IMR-90 (cell line): Measurements from ENCODE around the gene ZNF581. TPM values are rescaled to one million over a fixed set of nuclear protein-coding genes. Genes with fewer than 3 reads are reported as not detected.

Source experiments
- ATAC-seq: fragments of 200-7000 bp; cut with Tn5 transposase; 2 replicates; pipeline ENCODE4 v1.9.1; 2020; ENCODE audit warnings: low read depth, mild to moderate bottlenecking, moderate library complexity
- BruUV-seq: library from RNA; stranded (reverse); fragments of 400-500 nt; replicated peaks from 2 replicates; lab custom pipeline; 2021; lab: Mats Ljungman, UMichigan
- CTCF ChIA-PET: fragments of 300-600 bp; formaldehyde crosslinking; extraction: SDS; loops from one replicate; lab custom pipeline; 2021; ENCODE audit warnings: antibody characterized with exemption; lab: Yijun Ruan, JAX
- POLR2A ChIA-PET: fragments of 300-600 bp; sonication (Branson Sonifier 250); formaldehyde crosslinking; loops from one replicate; lab custom pipeline; 2022; ENCODE audit warnings: antibody characterized with exemption; ENCODE audit not compliant: unreplicated experiment; lab: Charles Lee
- DNase-seq: peaks from one replicate; pipeline ENCODE4 v3.0.0; 2013
- H2AFZ ChIP-seq: replicated peaks from 2 replicates; pipeline ENCODE3; 2013; ENCODE audit warnings: low read length, mild to moderate bottlenecking; ENCODE audit not compliant: poor library complexity
- H2AK5ac ChIP-seq: 2 replicates; pipeline ENCODE4 v1.6.1; 2013; ENCODE audit warnings: low read depth, low read length, inconsistent platforms
- H2AK9ac ChIP-seq: replicated peaks from 2 replicates; pipeline ENCODE3; 2013; ENCODE audit warnings: mild to moderate bottlenecking, low read depth, low read length, moderate library complexity; ENCODE audit not compliant: poor library complexity
- H2BK120ac ChIP-seq: 2 replicates; pipeline ENCODE4 v1.6.1; 2013; ENCODE audit warnings: low read depth, low read length, inconsistent platforms
- H2BK15ac ChIP-seq: 3 replicates; pipeline ENCODE4 v1.6.1; 2013; ENCODE audit warnings: low read depth, low read length, inconsistent platforms
- H2BK20ac ChIP-seq: 2 replicates; pipeline ENCODE4 v1.6.1; 2013; ENCODE audit warnings: low read depth, mild to moderate bottlenecking, inconsistent platforms, low read length, moderate library complexity
- H2BK5ac ChIP-seq: 2 replicates; pipeline ENCODE4 v1.6.1; 2013; ENCODE audit warnings: mild to moderate bottlenecking, low read depth, low read length, inconsistent platforms; ENCODE audit not compliant: poor library complexity, severe bottlenecking
- H3K14ac ChIP-seq: replicated peaks from 2 replicates; pipeline ENCODE4 v1.6.1; 2013; ENCODE audit warnings: low read depth, low read length, inconsistent platforms
- H3K18ac ChIP-seq: 2 replicates; pipeline ENCODE4 v1.6.1; 2013; ENCODE audit warnings: low read depth, low read length, control low read depth
- H3K23ac ChIP-seq: 2 replicates; pipeline ENCODE4 v1.6.1; 2013; ENCODE audit warnings: low read depth, low read length, inconsistent platforms
- H3K27ac ChIP-seq: 2 replicates; pipeline ENCODE4 v1.5.1; 2013; ENCODE audit warnings: mild to moderate bottlenecking, control low read depth, low read length; ENCODE audit not compliant: insufficient read depth
- H3K27me3 ChIP-seq: 2 replicates; pipeline ENCODE4 v1.6.1; 2013; ENCODE audit warnings: low read length; ENCODE audit not compliant: control insufficient read depth, insufficient read depth
- H3K36me3 ChIP-seq: 2 replicates; pipeline ENCODE4 v1.6.1; 2013; ENCODE audit warnings: low read length, mixed read lengths; ENCODE audit not compliant: control insufficient read depth, insufficient read depth
- H3K4ac ChIP-seq: 2 replicates; pipeline ENCODE4 v1.6.1; 2013; ENCODE audit warnings: low read depth, low read length, inconsistent platforms
- H3K4me1 ChIP-seq: 2 replicates; pipeline ENCODE4 v1.6.1; 2013; ENCODE audit warnings: low read length, mixed read lengths; ENCODE audit not compliant: control insufficient read depth, insufficient read depth
- H3K4me2 ChIP-seq: 2 replicates; pipeline ENCODE4 v1.6.1; 2013; ENCODE audit warnings: low read depth, mild to moderate bottlenecking, control low read depth, low read length, moderate library complexity
- H3K4me3 ChIP-seq: 2 replicates; pipeline ENCODE4 v1.5.1; 2013; ENCODE audit warnings: low read depth, mild to moderate bottlenecking, control low read depth, low read length, moderate library complexity; ENCODE audit not compliant: insufficient read depth
- H3K56ac ChIP-seq: 2 replicates; pipeline ENCODE4 v1.6.1; 2013; ENCODE audit warnings: low read length, inconsistent platforms; ENCODE audit not compliant: insufficient read depth; ENCODE audit errors: extremely low read depth
- H3K79me1 ChIP-seq, 2 experiments: 2 replicates each; pipeline ENCODE4 v1.6.1; 2013; ENCODE audit warnings: low read length in 2 of 2, inconsistent platforms in 1 of 2, low read depth in 1 of 2
- H3K9ac ChIP-seq: 2 replicates; pipeline ENCODE4 v1.6.1; 2013; ENCODE audit warnings: low read depth, low read length, control low read depth
- H3K9me1 ChIP-seq: 2 replicates; pipeline ENCODE4 v1.6.1; 2013; ENCODE audit warnings: low read length, inconsistent platforms; ENCODE audit not compliant: insufficient read depth
- H3K9me3 ChIP-seq: 2 replicates; pipeline ENCODE4 v1.6.1; 2013; ENCODE audit warnings: low read length; ENCODE audit not compliant: control insufficient read depth, insufficient read depth
- H4K20me1 ChIP-seq: 2 replicates; pipeline ENCODE4 v1.6.1; 2013; ENCODE audit warnings: low read length, inconsistent platforms; ENCODE audit not compliant: insufficient read depth
- H4K5ac ChIP-seq: 2 replicates; pipeline ENCODE4 v1.6.1; 2013; ENCODE audit warnings: mild to moderate bottlenecking, low read depth, low read length, control low read depth
- H4K8ac ChIP-seq, 2 experiments: 2 replicates each; pipeline ENCODE4 v1.6.1; 2013; ENCODE audit warnings: low read depth in 2 of 2, low read length in 2 of 2, control low read depth in 1 of 2, inconsistent platforms in 1 of 2
- H4K91ac ChIP-seq: 2 replicates; pipeline ENCODE4 v1.6.1; 2013; ENCODE audit warnings: low read depth, low read length, inconsistent platforms; ENCODE audit not compliant: insufficient read depth
- BHLHE40 ChIP-seq: fragments of 150-350 bp; IDR thresholded peaks from 2 replicates; pipeline ENCODE4 v1.6.1; 2016; ENCODE audit warnings: mild to moderate bottlenecking, low read depth, low read length
- CEBPB ChIP-seq: IDR thresholded peaks from 2 replicates; pipeline ENCODE4 v1.6.1; 2012; ENCODE audit warnings: low read depth, low read length, improper control_type of control experiment
- CHD1 ChIP-seq: IDR thresholded peaks from 2 replicates; pipeline ENCODE4 v1.6.1; 2012; ENCODE audit warnings: low read depth, low read length, improper control_type of control experiment
- CTCF ChIP-seq: conservative IDR thresholded peaks from 2 replicates; pipeline ENCODE4 v1.5.1; 2012; ENCODE audit warnings: mild to moderate bottlenecking, low read depth, low read length, improper control_type of control experiment
- ELK1 ChIP-seq: fragments of 150-350 bp; IDR thresholded peaks from 2 replicates; pipeline ENCODE4 v1.6.1; 2016; ENCODE audit warnings: low read depth, mild to moderate bottlenecking, low read length, moderate library complexity, borderline replicate concordance
- FOS ChIP-seq: fragments of 150-350 bp; IDR thresholded peaks from 2 replicates; pipeline ENCODE4 v1.6.1; 2016; ENCODE audit warnings: low read depth, low read length
- MAZ ChIP-seq: IDR thresholded peaks from 2 replicates; pipeline ENCODE4 v1.6.1; 2012; ENCODE audit warnings: low read depth, mild to moderate bottlenecking, low read length, improper control_type of control experiment, moderate library complexity, borderline replicate concordance
- MXI1 ChIP-seq: IDR thresholded peaks from 2 replicates; pipeline ENCODE4 v1.6.1; 2012; ENCODE audit warnings: low read depth, mild to moderate bottlenecking, low read length, moderate library complexity, borderline replicate concordance
- NFE2L2 ChIP-seq: fragments of 150-350 bp; IDR thresholded peaks from 2 replicates; pipeline ENCODE4 v1.6.1; 2016; ENCODE audit warnings: low read depth, mild to moderate bottlenecking, low read length
- RAD21 ChIP-seq: IDR thresholded peaks from 2 replicates; pipeline ENCODE4 v1.6.1; 2012; ENCODE audit warnings: low read length, improper control_type of control experiment
- RCOR1 ChIP-seq: IDR thresholded peaks from 2 replicates; pipeline ENCODE4 v1.6.1; 2012; ENCODE audit warnings: mild to moderate bottlenecking, low read length, improper control_type of control experiment; ENCODE audit not compliant: insufficient replicate concordance
- RFX5 ChIP-seq: IDR thresholded peaks from 2 replicates; pipeline ENCODE4 v1.8.0; 2012; ENCODE audit warnings: low read depth, mild to moderate bottlenecking, low read length, moderate library complexity
- WGBS, 2 experiments: methylation state at CpG; one replicate each; pipeline versions ENCODE4 v1.1.5 to v1.1.7; 2013; ENCODE audit warnings: missing lambda C conversion rate in 2 of 2; ENCODE audit not compliant: insufficient read length in 1 of 2; ENCODE audit errors: extremely low coverage in 2 of 2; 5-methylcytosine and 5-hydroxymethylcytosine counted together
- dilution Hi-C: fragments of 300-500 bp; cut with HindIII; formaldehyde crosslinking; loops from one replicate; pipeline ENCODE4 v1.14.3; 2018; ENCODE audit warnings: low sequenced_read_pairs; ENCODE audit not compliant: unreplicated experiment
- in situ Hi-C: fragments of 300-500 bp; cut with MboI; formaldehyde crosslinking; loops from 3 replicates; pipeline ENCODE4 v1.14.3; 2019; ENCODE audit warnings: low sequenced_read_pairs, inconsistent platforms, mixed read lengths
- intact Hi-C: fragments of 100-400 bp; cut with micrococcal nuclease; formaldehyde crosslinking; loops from 2 replicates; pipeline ENCODE4 v1.10.0; 2022
- polyA plus RNA-seq, 3 experiments: library from polyadenylated mRNA; depleted of rRNA; stranded (reverse); fragments of >200 nt; gene quantifications; 2 replicates each; pipeline ENCODE4 v1.2.3, GENCODE V29; 2012; ENCODE audit warnings: low replicate concordance in 1 of 3
- total RNA-seq: library from RNA; depleted of rRNA; stranded (reverse); fragments of >200 nt; gene quantifications from 2 replicates; pipeline ENCODE4 v1.2.3, GENCODE V29; 2012
- TF ChIP-seq, protein P1 (sequence below): fragments of 150-350 bp; IDR thresholded peaks from 2 replicates; pipeline ENCODE4 v1.6.1; 2017; ENCODE audit warnings: mild to moderate bottlenecking, antibody characterized with exemption, low read length, low read depth

ZNF581 gene
- total and polyA plus RNA-seq, 2 of the 4 experiments (the other 2 are of a cell fraction) = 9.7 to 21.9 TPM

DNA sequence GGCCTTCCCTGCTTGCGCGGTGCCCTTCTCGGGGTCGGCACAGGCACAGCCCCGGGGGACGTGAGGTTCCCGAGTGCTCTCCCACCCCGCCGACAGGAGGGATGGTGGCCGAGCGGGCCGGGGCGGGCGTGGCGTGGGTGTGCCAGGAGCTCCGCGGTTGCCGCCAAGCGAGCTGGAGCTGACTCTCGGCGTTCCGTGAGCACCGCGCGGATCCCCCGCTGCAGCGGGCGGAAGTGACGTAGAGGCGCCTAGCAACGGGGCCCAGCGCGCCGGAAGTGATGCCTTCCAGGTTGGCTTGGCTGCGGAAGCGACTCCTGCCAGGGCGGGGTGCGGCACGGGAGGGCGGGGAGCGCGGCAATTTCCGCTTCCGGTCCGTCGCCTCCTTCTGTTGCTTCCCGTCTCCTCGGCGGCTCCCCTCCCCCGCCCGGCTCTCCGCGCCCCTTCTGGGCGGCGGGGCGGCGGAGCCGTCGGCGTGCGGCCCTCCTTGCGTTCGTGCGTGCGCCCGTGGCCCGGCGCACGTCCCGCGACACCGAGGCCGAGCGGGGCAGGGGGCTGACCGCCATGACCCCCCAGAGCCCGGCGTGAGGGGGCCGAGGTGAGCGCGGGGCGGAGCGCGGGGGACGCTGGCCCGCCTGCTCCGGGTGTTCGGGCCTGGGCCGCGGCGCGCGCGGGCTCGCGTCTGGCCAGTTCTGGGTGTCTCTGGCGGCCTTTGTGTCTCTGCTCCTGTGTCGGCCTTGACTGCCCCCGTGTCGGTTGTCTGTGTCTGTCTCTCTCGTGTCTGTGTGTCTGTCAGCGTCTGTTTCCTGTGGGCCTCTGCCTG is 31.6 kb downstream of the ZNF581 start, which contains the start of gene EPN1:
Gene EPN1, plus strand, starts transcription at position 386 of the 820 bp plus-strand sequence. CDS start 3,402 bp downstream, outside the sequence.
- H2AK5ac ChIP-seq = peak within 1 kb of the TSS; percentile 67
- H3K56ac ChIP-seq = peak within 1 kb of the TSS; percentile 73
- H4K8ac ChIP-seq = peak within 1 kb of the TSS; percentile 53 to 77; a peak in 3 of 4 replicates
- H3K4ac ChIP-seq = peak within 1 kb of the TSS; percentile 75
- peak within 1 kb of the TSS; percentile 91 for H2AK9ac ChIP-seq
- intact Hi-C loops = loop anchor here (2.0 kb wide), 1 partner anchor 20 kb away; the partner anchor contains the start of gene U2AF2
- DNase-seq (peak; percentile 96), ATAC-seq (peak; percentile 87)
- H3K18ac ChIP-seq = no peak within 1 kb of the TSS
- H3K14ac ChIP-seq = peak within 1 kb of the TSS; percentile 35
- H4K20me1 ChIP-seq = peaks cover 63% of the 10 kb centered on the region
- 1% methylated on average over 14 of the region's 101 CpGs; no CpG with 5 or more reads in 1 of the 2 experiments for WGBS, 2 experiments
- BruUV-seq = no TSS peak
- in situ Hi-C loops = loop anchor here (25.0 kb wide), 3 partner anchors 462 to 1538 kb away; partner anchors contain the start of genes CDC42EP5, CNOT3, LENG9 and ZNF444
- H3K27me3 ChIP-seq = no peaks in the 10 kb centered on the region
- peak within 1 kb of the TSS; percentile 73; the same call in 1 of the 2 replicates for H3K23ac ChIP-seq
- no peak within 1 kb of the TSS for H2BK120ac ChIP-seq
- peak within 1 kb of the TSS; percentile 80 for H3K4me3 ChIP-seq
- H3K9me1 ChIP-seq = peaks cover 3% of the 10 kb centered on the region; the same call in 1 of the 2 replicates
- POLR2A ChIA-PET = no interaction called here
- no peak within 1 kb of the TSS for H2BK20ac ChIP-seq
- H3K27ac ChIP-seq = peak within 1 kb of the TSS; percentile 78
- H3K4me2 ChIP-seq = peak within 1 kb of the TSS; percentile 96
- peak within 1 kb of the TSS; percentile 43; the same call in 1 of the 2 replicates for H4K91ac ChIP-seq
- H2BK15ac ChIP-seq = no peak within 1 kb of the TSS
- peak within 1 kb of the TSS; percentile 94 for H2AFZ ChIP-seq
- H3K9me3 ChIP-seq = no peaks in the 10 kb centered on the region
- CTCF ChIA-PET = no interaction called here
- peak within 1 kb of the TSS; percentile 85 for H2BK5ac ChIP-seq
- dilution Hi-C loops = no loop called here
- H4K5ac ChIP-seq = peak within 1 kb of the TSS; percentile 28; the same call in 1 of the 2 replicates
- peaks cover 5% of the 10 kb centered on the region; the same call in 1 of the 2 replicates for H3K4me1 ChIP-seq
- peak within 1 kb of the TSS; percentile 98 for H3K9ac ChIP-seq
- H3K36me3 ChIP-seq = peaks cover 42% of the 10 kb centered on the region
- peaks cover 13 to 64% of the 10 kb centered on the region in 2 experiments; a peak in 3 of 4 replicates for H3K79me1 ChIP-seq
- TF ChIP-seq RAD21 (no peak), ELK1 (no peak), RCOR1 (no peak), CEBPB (no peak), CTCF (no peak), NFE2L2 (0 out of 2 replicates have a peak, but pooled peaks have one; percentile 2), CHD1 (no peak), RFX5 (no peak), MAZ (peak; percentile 99), MXI1 (peak; percentile 70), BHLHE40 (peak; percentile 88), FOS (no peak)
- TF ChIP-seq, protein P1, sequence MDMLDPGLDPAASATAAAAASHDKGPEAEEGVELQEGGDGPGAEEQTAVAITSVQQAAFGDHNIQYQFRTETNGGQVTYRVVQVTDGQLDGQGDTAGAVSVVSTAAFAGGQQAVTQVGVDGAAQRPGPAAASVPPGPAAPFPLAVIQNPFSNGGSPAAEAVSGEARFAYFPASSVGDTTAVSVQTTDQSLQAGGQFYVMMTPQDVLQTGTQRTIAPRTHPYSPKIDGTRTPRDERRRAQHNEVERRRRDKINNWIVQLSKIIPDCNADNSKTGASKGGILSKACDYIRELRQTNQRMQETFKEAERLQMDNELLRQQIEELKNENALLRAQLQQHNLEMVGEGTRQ = no peak
